Vagina (tissue), 2 donors: ENCODE measurements around the gene USP20.

Source experiments
- POLR2A ChIP-seq, 2 donors: fragments of 450-650 bp; IDR thresholded peaks; one replicate each; pipeline ENCODE4 v1.6.1; 2017; ENCODE audit warnings: antibody characterized with exemption in 2 of 2, mild to moderate bottlenecking in 2 of 2, moderate library complexity in 2 of 2
- TF ChIP-seq, protein P1 (sequence below), 3 experiments: fragments of 450-650 bp in 2 of 3; fragments of 200-600 bp in 1 of 3; sonication (generic) in 1 of 3; IDR thresholded peaks; one replicate each; pipeline ENCODE4 v1.5.1; 2017 to 2019; ENCODE audit warnings: antibody characterized with exemption in 3 of 3, mild to moderate bottlenecking in 2 of 3, moderate library complexity in 2 of 3

GRCh38 chr9:129871046-129871445, 35.8 kb downstream of the USP20 start:
- TF ChIP-seq, protein P1, sequence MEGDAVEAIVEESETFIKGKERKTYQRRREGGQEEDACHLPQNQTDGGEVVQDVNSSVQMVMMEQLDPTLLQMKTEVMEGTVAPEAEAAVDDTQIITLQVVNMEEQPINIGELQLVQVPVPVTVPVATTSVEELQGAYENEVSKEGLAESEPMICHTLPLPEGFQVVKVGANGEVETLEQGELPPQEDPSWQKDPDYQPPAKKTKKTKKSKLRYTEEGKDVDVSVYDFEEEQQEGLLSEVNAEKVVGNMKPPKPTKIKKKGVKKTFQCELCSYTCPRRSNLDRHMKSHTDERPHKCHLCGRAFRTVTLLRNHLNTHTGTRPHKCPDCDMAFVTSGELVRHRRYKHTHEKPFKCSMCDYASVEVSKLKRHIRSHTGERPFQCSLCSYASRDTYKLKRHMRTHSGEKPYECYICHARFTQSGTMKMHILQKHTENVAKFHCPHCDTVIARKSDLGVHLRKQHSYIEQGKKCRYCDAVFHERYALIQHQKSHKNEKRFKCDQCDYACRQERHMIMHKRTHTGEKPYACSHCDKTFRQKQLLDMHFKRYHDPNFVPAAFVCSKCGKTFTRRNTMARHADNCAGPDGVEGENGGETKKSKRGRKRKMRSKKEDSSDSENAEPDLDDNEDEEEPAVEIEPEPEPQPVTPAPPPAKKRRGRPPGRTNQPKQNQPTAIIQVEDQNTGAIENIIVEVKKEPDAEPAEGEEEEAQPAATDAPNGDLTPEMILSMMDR (IDR thresholded peaks at IDR 0.05): no peak
- TF ChIP-seq POLR2A (IDR thresholded peaks at IDR 0.05): no peak
